Adrenal gland (tissue), 12 donors: ENCODE results near the gene BBX. TPM values are rescaled to one million over a fixed set of nuclear protein-coding genes. Genes with fewer than 3 reads are reported as not detected.
"Not testable (repeated sequence)": the region's sequence is repeated elsewhere in the genome, so short reads cannot be mapped to it uniquely, and the experiment has no call there.

Experiments used
- DNase-seq, 7 donors: peaks; one replicate each; pipeline ENCODE4 v3.0.0-alpha.2; 2019 to 2020
- H3K27ac ChIP-seq, 5 donors: fragments of 200-600 bp; sonication (generic) in 4 of 5; 1 replicate in 3 of 5; 2 replicates in 2 of 5; pipeline versions ENCODE4 v1.5.1 to v1.8.0; 2016 to 2020; ENCODE audit warnings: mild to moderate bottlenecking in 1 of 5
- H3K27me3 ChIP-seq: fragments of 200-600 bp; 2 replicates; pipeline ENCODE4 v1.8.0; 2021
- H3K36me3 ChIP-seq, 2 donors: fragments of 200-600 bp; replicated peaks in 1 of 2; 1 replicate in 1 of 2; 2 replicates in 1 of 2; pipeline versions ENCODE4 v1.5.1 to v1.8.0; 2018 to 2022
- H3K4me1 ChIP-seq, 2 donors: fragments of 200-600 bp; replicated peaks in 1 of 2; 1 replicate in 1 of 2; 2 replicates in 1 of 2; pipeline versions ENCODE4 v1.5.1 to v1.8.0; 2018 to 2021
- H3K4me3 ChIP-seq, 4 donors: fragments of 200-600 bp; sonication (generic) in 3 of 4; one replicate each; pipeline ENCODE4 v1.5.1; 2016 to 2018
- H3K9me3 ChIP-seq, 3 donors: fragments of 200-600 bp; sonication (generic) in 1 of 3; replicated peaks in 1 of 3; 1 replicate in 2 of 3; 2 replicates in 1 of 3; pipeline versions ENCODE4 v1.5.1 to v1.8.0; 2016 to 2021
- CTCF ChIP-seq, 6 experiments: fragments of 450-650 bp in 4 of 6; fragments of 200-600 bp in 2 of 6; sonication (generic) in 1 of 6; IDR thresholded peaks; 1 replicate in 5 of 6; 2 replicates in 1 of 6; pipeline versions ENCODE4 v1.5.1 to v1.8.0; 2016 to 2021; ENCODE audit warnings: antibody characterized with exemption in 6 of 6, mild to moderate bottlenecking in 2 of 6, moderate library complexity in 1 of 6
- POLR2A ChIP-seq, 2 donors: fragments of 450-650 bp; IDR thresholded peaks; one replicate each; pipeline ENCODE4 v1.6.1; 2017; ENCODE audit warnings: antibody characterized with exemption in 2 of 2, mild to moderate bottlenecking in 2 of 2, moderate library complexity in 1 of 2
- WGBS, 4 donors: extraction: QIAGEN DNeasy Blood & Tissue Kit in 2 of 4; methylation state at CpG; one replicate each; pipeline versions ENCODE4 v1.1.5 to v1.1.7; 2013 to 2017; 5-methylcytosine and 5-hydroxymethylcytosine counted together
- intact Hi-C, 2 donors: fragments of 100-400 bp; cut with DNase I; formaldehyde crosslinking; loops; one replicate each; pipeline versions ENCODE4 v1.14.1 to v1.15.0; 2022 to 2023
- polyA plus RNA-seq, 3 donors: library from polyadenylated mRNA; stranded (reverse); fragments of 200-250 nt in 2 of 3; fragments of 350-450 nt in 1 of 3; fragmentation: Illumina TruSeq in 1 of 3; extraction: RNeasy Lipid Tissue Mini Kit (QIAGEN cat#74804) in 1 of 3; gene quantifications; one replicate each; pipeline ENCODE4 v1.2.3, GENCODE V29; 2013 to 2014
- total RNA-seq, 9 donors: library from RNA; depleted of rRNA in 4 of 9; stranded (reverse); fragments of >200 nt in 4 of 9; fragments of 120-200 nt in 1 of 9; fragmentation: NEBNext Ultra II Directional in 1 of 9; extraction: Animal tissue kit (Norgen Biotek cat#: 25700) in 1 of 9; gene quantifications; one replicate each; pipeline versions ENCODE4 v1.1.0 to v1.2.4, GENCODE V29; 2013 to 2023
- donor health status: healthy with polysubstance abuse.
- donor health status: Bipolar disorder and iron deficiency.
- donor health status: DM: yes; HTN: yes; CAD: no.
- donor health status: DM: no; HTN: no; CAD: no.
- donor health status: DM: no; HTN: no; CAD: no.
- donor health status: DM: yes; HTN: yes; CAD: no.

Gene BBX
- total and polyA plus RNA-seq, 12 donors = 12.8 to 208 (median 116) TPM

- H3K9me3 ChIP-seq = no peaks in the 10 kb centered on the region
- H3K36me3 ChIP-seq = no peaks in the 10 kb centered on the region
- intact Hi-C loops = loop anchor here in 1 of 2 donors (10.0 kb wide), 1 partner anchor 45 kb away; no protein-coding TSS in a partner anchor
- WGBS, 4 donors = 88 to 93% (median 90%) methylated on average over 6 of the region's 6 CpGs
- TF ChIP-seq CTCF (IDR thresholded peaks at IDR 0.05) = no peak
- TF ChIP-seq POLR2A (IDR thresholded peaks at IDR 0.05) = no peak
- no peak for DNase-seq
- no peak overlapping the region for H3K4me3 ChIP-seq
- no peak overlapping the region for H3K27ac ChIP-seq
- peaks cover 11 to 22% of the 10 kb centered on the region in 2 donors for H3K4me1 ChIP-seq
- no peaks in the 10 kb centered on the region for H3K27me3 ChIP-seq
Measured at GRCh38 chr3:107689355-107689754, 166.6 kb downstream of the BBX start.

GRCh38 chr3:107690522-107691138 lies 167.9 kb downstream of the BBX start:
- intact Hi-C loops = no loop called here
- no peaks in the 10 kb centered on the region for H3K27me3 ChIP-seq
- H3K4me1 ChIP-seq = peaks cover 2 to 9% of the 10 kb centered on the region in 2 donors
- no peak overlapping the region for H3K4me3 ChIP-seq
- no peaks in the 10 kb centered on the region for H3K9me3 ChIP-seq
- no peak overlapping the region for H3K27ac ChIP-seq
- TF ChIP-seq CTCF (IDR thresholded peaks at IDR 0.05) (peak; percentile 20 to 62 (median 50)), POLR2A (IDR thresholded peaks at IDR 0.05) (no peak)
- H3K36me3 ChIP-seq = no peaks in the 10 kb centered on the region
- DNase-seq = no peak
- 42 to 52% (median 48%) methylated on average over 2 of the region's 2 CpGs for WGBS, 4 donors

GRCh38 chr3:107691984-107692383 lies 169.2 kb downstream of the BBX start:
- H3K27me3 ChIP-seq, H3K27ac ChIP-seq, H3K36me3 ChIP-seq, DNase-seq, H3K9me3 ChIP-seq, intact Hi-C loops, H3K4me1 ChIP-seq, H3K4me3 ChIP-seq: not testable (repeated sequence)
- 98 to 99% (median 99%) methylated on average over 5 of the region's 5 CpGs for WGBS, 4 donors

GRCh38 chr3:107697348-107697747 lies 174.6 kb downstream of the BBX start:
- H3K4me1 ChIP-seq, intact Hi-C loops, H3K36me3 ChIP-seq, H3K27me3 ChIP-seq, H3K4me3 ChIP-seq, H3K27ac ChIP-seq, DNase-seq, H3K9me3 ChIP-seq: not testable (repeated sequence)
- 52 to 67% (median 57%) methylated on average over 1 to 5 of the region's 6 CpGs; no CpG with 5 or more reads in 1 of the 4 donors for WGBS, 4 donors

- DNase-seq, H3K27ac ChIP-seq, H3K27me3 ChIP-seq, H3K36me3 ChIP-seq, intact Hi-C loops, H3K4me1 ChIP-seq, H3K9me3 ChIP-seq: not testable (repeated sequence)
- WGBS, 4 donors = 65 to 83% (median 80%) methylated on average over 15 to 23 of the region's 23 CpGs
- peak overlapping the region in 1 of 4 donors; percentile 31 for H3K4me3 ChIP-seq
Measured at GRCh38 chr3:107697855-107698254, 175.1 kb downstream of the BBX start.

GRCh38 chr3:107699682-107700081 lies 176.9 kb downstream of the BBX start:
- Histone ChIP-seq H3K9me3 (no peaks in the 10 kb centered on the region), H3K4me3 (no peak overlapping the region), H3K36me3 (no peaks in the 10 kb centered on the region), H3K27me3 (no peaks in the 10 kb centered on the region), H3K27ac (no peak overlapping the region), H3K4me1 (no peaks in the 10 kb centered on the region)
- TF ChIP-seq POLR2A (IDR thresholded peaks at IDR 0.05) = no peak
- no peak for TF ChIP-seq CTCF (IDR thresholded peaks at IDR 0.05)
- intact Hi-C loops = no loop called here
- 49 to 61% (median 55%) methylated on average over 2 of the region's 2 CpGs for WGBS, 4 donors
- DNase-seq = no peak
